DND-41 (cell line): ENCODE results near the gene CYP11A1.

Source experiments
- CTCF ChIP-seq: IDR thresholded peaks from 2 replicates; pipeline ENCODE4 v1.5.1; 2012; ENCODE audit warnings: borderline replicate concordance, low read length, moderate library complexity, mild to moderate bottlenecking; ENCODE audit not compliant: poor library complexity, severe bottlenecking; ENCODE audit errors: extremely low read depth
- EZH2 ChIP-seq: IDR thresholded peaks from 3 replicates; pipeline ENCODE4 v1.6.1; 2012; ENCODE audit warnings: borderline replicate concordance, low read depth, mild to moderate bottlenecking, moderate library complexity, low read length, inconsistent platforms; ENCODE audit not compliant: severe bottlenecking

- no peak for TF ChIP-seq CTCF
- TF ChIP-seq EZH2, result no peak
These were observed at the start of gene CYP11A1 for GRCh38 chr15:74367296-74367854.
